Keratinocyte (primary cell): ENCODE measurements around the gene DLX3.

ENCODE experiments used
- CTCF ChIP-seq, 3 experiments: IDR thresholded peaks in 1 of 3; conservative IDR thresholded peaks in 1 of 3; optimal IDR thresholded peaks in 1 of 3; 2 replicates in 2 of 3; 3 replicates in 1 of 3; pipeline versions ENCODE3 to v1.5.1; 2011; ENCODE audit warnings: low read length in 3 of 3, mild to moderate bottlenecking in 3 of 3, moderate library complexity in 2 of 3, control low read depth in 1 of 3, inconsistent platforms in 1 of 3; ENCODE audit not compliant: insufficient read depth in 2 of 3; ENCODE audit errors: extremely low read depth in 1 of 3
- EZH2 ChIP-seq: IDR thresholded peaks from one replicate; pipeline ENCODE4 v1.6.1; 2012; ENCODE audit warnings: inconsistent platforms, mild to moderate bottlenecking, low read length, moderate library complexity

GRCh38 chr17:49987681-49988441, 7.2 kb downstream of the DLX3 start:
- TF ChIP-seq CTCF (optimal IDR thresholded peaks at IDR 0.05 in 1 of 3, IDR thresholded peaks at IDR 0.05 in 1 of 3, conservative IDR thresholded peaks at IDR 0.05 in 1 of 3; ENCODE audit: extremely low read depth in 1 of 3, insufficient read depth in 2 of 3, low read length in 3 of 3), result no peak
- TF ChIP-seq EZH2, result no peak
